NOMO-1 treated with dmso at 0.1 percent for 144 hours (cell line): ENCODE measurements around the gene TMEM116.
"Not testable (repeated sequence)": the region's sequence is repeated elsewhere in the genome, so short reads cannot be mapped to it uniquely, and the experiment has no call there.

ENCODE experiments used
- DNase-seq: peaks from one replicate; lab custom pipeline; 2025; ENCODE audit not compliant: unreplicated experiment; lab: John Stamatoyannopoulos, UW

The TMEM116 gene

DNA sequence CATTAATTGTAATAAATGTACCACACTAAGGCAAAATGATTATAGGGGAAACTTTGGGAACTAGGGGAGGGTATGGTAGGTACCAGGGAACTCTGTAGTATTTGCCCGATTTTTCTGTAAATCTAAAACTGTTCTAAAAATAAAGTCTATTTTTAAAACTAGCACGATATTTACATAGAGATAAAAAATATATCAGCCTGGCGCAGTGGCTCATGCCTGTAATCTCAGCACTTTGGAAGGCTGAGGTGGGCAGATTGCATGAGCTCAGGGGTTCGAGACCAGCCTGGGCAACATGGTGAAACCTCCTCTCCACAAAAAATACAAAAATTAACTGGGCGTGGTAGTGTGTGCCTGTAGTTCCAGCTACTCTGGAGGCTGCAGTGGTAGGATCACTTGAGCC lies 32.4 kb downstream of the TMEM116 start:
- no peak for DNase-seq

GRCh38 chr12:111978545-111978944 lies 34.4 kb downstream of the TMEM116 start:
- DNase-seq, result no peak

- no peak for DNase-seq
Measured at GRCh38 chr12:111976860-111977259, 36.1 kb downstream of the TMEM116 start.

DNA sequence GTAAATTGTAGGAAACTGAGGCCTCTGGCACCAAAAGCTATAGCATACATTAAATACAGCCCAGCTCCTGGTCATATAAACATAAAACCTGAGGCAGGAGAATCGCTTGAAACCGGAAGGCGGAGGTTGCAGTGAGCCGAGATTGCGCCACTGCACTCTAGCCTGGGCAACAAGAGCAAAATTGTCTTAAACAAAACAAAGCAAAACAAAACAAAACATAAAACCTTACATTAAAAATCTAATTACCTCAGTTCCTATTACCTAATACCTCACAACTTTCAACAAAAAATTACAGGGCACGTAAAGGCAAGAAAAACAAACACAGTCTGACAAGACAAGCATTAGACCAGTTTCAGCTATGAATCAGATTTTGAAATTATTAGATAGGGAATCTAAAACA lies 36.7 kb downstream of the TMEM116 start:
- no peak for DNase-seq

DNA sequence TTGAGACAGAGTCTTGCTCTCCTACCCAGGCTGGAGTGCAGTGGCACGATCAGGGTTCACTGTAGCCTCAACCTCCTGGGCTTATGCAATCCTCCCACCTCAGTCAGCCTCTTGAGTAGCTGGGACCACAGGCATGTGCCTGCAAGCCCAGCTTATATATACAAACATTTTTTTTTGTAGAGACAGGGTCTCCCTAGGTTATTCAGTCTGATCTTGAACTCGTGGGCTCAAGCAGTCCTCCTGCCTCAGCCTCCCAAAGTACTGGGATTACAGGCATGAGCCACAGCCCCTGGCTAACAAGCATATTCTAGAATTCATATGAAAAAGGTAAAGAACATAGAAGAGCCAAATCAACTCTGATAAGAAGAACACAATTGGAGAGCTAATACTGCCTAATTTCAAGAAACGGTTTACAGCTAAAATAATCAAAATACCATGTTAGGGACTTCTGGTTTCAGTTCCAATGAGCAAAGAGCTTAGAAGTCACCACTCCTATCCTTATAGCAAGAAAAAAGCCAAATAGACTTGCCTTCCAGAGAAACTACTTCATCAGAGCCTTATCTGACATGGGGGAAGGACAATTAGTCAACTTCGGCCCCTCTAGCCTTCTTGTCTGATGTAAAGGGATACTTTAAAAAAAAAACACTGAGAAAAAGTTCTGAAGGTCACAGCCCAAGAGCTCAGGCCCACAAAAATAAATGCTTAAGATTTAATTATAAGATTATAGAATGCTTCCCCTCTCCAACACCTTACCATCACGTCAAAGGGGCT lies 37.6 kb downstream of the TMEM116 start:
- DNase-seq, result no peak

DNA sequence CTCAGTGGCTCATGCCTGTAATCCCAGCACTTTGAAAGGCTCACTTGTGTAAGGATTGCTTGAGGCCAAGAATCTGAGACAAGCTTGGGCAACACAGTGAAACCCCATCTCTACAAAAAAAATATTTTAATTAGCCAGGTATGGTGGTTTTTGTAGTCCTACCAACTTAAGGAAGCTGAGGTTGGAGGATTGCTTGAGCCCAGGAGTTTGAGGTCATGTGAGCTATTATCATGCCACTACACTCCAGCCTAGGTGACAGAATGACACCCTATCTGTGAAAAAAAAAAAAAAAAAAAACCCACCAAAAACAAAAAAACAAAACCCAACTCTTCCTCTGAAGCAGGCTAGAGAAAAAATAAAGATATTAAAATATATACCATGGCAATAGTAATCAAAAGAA lies 41.2 kb downstream of the TMEM116 start:
- no peak for DNase-seq

GRCh38 chr12:111964935-111965334 lies 48.0 kb downstream of the TMEM116 start:
- DNase-seq, result no peak

- not testable (repeated sequence) for DNase-seq
Measured at GRCh38 chr12:111959518-111959917, 53.4 kb downstream of the TMEM116 start.

DNA sequence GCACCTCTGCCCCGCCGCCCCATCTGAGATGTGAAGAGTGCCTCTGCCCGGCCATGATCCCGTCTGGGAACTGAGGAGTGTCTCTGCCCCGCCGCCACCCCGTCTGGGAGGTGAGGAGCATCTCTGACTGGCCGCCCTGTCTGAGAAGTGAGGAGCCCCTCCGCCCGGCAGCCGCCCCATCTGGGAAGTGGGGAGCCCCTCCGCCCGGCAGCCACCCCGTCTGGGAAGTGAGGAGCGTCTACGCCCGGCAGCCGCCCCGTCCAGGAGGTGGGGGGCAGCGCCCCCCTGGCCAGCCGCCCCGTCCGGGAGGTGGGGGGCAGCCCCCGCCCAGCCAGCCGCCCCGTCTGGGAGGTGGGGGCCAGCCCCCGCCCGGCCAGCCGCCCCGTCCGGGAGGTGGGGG lies 55.7 kb downstream of the TMEM116 start:
- DNase-seq, result not testable (repeated sequence)

GRCh38 chr12:111954969-111955368 lies 58.0 kb downstream of the TMEM116 start:
- no peak for DNase-seq

DNA sequence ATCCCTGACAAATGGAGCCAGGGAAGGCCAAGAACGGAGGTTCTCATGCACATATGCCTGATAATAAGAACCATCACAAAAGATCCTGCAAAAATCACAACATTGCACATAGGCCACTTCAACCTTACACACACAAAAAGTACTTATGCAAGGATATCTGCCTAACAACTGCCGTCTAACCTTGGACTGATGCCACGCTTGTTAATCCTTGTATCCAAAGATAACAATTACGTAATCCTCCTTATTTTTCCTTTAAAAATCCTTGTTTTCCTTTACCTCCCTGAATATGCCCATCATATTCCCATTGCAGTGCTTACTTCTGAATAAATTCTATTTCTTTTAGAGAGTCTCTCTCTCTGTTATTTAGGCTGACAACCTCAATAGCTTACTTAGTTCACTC lies 59.5 kb downstream of the TMEM116 start:
- DNase-seq, result no peak

GRCh38 chr12:111952084-111952787 lies 60.7 kb downstream of the TMEM116 start:
- not testable (repeated sequence) for DNase-seq

DNA sequence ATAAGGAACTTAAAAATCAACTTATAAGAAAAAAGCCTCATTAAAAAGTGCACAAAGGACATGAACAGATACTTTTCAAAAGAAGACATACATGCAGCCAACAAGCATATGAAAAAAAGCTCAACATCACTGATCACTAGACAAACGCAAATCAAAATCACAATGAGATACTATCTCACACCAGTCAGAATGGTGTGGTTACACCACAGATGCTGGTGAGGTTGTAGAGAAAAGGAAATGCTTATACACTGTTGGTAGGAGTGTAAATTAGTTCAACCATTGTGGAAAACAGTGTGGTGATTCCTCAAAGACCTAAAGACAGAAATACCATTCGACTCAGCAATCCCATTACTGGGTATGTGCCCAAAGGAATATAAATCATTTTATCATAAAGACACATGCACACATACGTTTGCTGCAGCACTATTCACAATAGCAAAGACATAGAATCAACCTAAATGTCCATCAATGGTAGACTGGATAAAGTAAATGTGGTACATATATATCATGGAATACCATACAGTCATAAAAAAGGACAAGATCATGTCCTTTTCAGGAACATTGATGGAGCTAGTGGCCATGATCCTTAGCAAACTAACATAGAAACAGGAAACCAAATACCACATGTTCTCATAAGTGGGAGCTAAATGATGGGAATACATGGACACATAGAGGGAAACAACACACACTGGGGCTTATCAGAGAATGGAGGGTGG lies 61.8 kb downstream of the TMEM116 start:
- DNase-seq, result not testable (repeated sequence)

GRCh38 chr12:111943929-111944328 lies 69.0 kb downstream of the TMEM116 start:
- DNase-seq, result no peak

GRCh38 chr12:111942557-111942956 lies 70.4 kb downstream of the TMEM116 start:
- no peak for DNase-seq

- DNase-seq, result no peak
Measured at GRCh38 chr12:111937429-111937828, 75.5 kb downstream of the TMEM116 start.

GRCh38 chr12:111936869-111937268 lies 76.1 kb downstream of the TMEM116 start:
- no peak for DNase-seq

GRCh38 chr12:111932241-111932640 lies 80.7 kb downstream of the TMEM116 start:
- DNase-seq, result no peak

GRCh38 chr12:111927346-111927745 lies 85.6 kb downstream of the TMEM116 start:
- DNase-seq, result no peak

DNA sequence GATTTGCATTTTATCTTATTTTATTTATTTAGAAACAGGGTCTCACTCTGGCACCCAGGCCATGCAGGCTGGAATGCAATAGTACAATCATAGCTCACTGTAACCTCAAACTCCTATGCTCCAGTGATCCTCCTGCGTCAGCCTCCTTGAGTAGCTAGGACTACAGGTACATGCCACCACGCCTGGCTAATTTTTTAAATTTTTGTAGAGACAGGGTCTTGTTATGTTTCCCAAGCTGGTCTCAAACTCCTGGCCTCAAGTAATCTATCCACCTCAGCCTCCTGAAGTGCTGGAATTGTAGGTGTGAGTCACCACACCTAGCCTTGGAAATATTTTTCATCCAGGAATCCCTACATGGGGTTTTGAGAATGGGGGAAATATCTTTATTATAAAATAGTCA lies 86.3 kb downstream of the TMEM116 start:
- DNase-seq, result no peak

- DNase-seq, result no peak
Measured at GRCh38 chr12:111925171-111925570, 87.8 kb downstream of the TMEM116 start.

DNA sequence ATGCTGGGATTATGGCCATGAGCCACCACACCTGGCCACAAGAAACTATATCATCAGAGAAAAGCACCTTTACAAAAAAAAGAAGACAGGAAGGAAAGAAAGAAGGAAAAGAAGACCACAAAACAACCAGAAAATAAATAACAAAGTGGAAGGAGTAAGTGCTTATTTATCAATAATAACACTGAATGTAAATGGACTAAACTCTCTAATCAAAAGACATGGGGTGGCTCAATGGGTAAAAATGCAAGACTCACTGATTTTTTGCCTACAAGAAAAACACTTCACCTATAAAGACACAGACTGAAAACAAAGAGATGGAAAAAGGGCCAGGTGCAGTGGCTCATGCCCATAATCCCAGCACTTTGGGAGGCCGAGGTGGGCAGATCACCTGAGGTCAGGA lies 105.2 kb downstream of the TMEM116 start:
- DNase-seq, result no peak
